H1 (cell line): ENCODE measurements around the gene ILF2. TPM values are rescaled to one million over a fixed set of nuclear protein-coding genes. Genes with fewer than 3 reads are reported as not detected.

Source experiments
- CTCF ChIA-PET: fragments of 300-600 bp; sonication (Branson Sonifier 250); formaldehyde crosslinking; loops from one replicate; lab custom pipeline; 2021; ENCODE audit not compliant: partially characterized antibody; lab: Charles Lee
- POLR2A ChIA-PET: fragments of 300-600 bp; sonication (Branson Sonifier 250); formaldehyde crosslinking; loops from one replicate; lab custom pipeline; 2021; ENCODE audit warnings: inconsistent platforms; ENCODE audit not compliant: partially characterized antibody; lab: Charles Lee
- DNase-seq, 2 experiments: peaks; one replicate each; pipeline versions ENCODE4 v3.0.0 to v3.0.0-alpha.2; 2010 to 2022; ENCODE audit warnings: low spot score in 2 of 2, low read depth in 1 of 2, mixed read lengths in 1 of 2
- FAIRE-seq: peaks from 2 replicates; lab custom pipeline; 2011; peaks lifted over from hg19 to GRCh38; lab: Jason Lieb, UNC
- H2AFZ ChIP-seq: 2 replicates; pipeline ENCODE4 v1.8.1; 2012; ENCODE audit warnings: low read length, inconsistent platforms
- H2AK5ac ChIP-seq: 2 replicates; pipeline ENCODE4 v1.6.1; 2013; ENCODE audit warnings: low read depth, low read length
- H2BK120ac ChIP-seq: replicated peaks from 2 replicates; pipeline ENCODE3; 2013; ENCODE audit warnings: low read depth, low read length, inconsistent platforms
- H2BK12ac ChIP-seq: 2 replicates; pipeline ENCODE4 v1.6.1; 2013; ENCODE audit warnings: low read depth, low read length
- H2BK15ac ChIP-seq: 2 replicates; pipeline ENCODE4 v1.6.1; 2013; ENCODE audit warnings: low read length
- H2BK20ac ChIP-seq: 2 replicates; pipeline ENCODE4 v1.6.1; 2013; ENCODE audit warnings: low read length
- H2BK5ac ChIP-seq: 2 replicates; pipeline ENCODE4 v1.6.1; 2013; ENCODE audit warnings: low read depth, low read length
- H3K14ac ChIP-seq: 2 replicates; pipeline ENCODE4 v1.6.1; 2013; ENCODE audit warnings: inconsistent platforms; ENCODE audit not compliant: insufficient read length
- H3K18ac ChIP-seq: 2 replicates; pipeline ENCODE4 v1.6.1; 2013; ENCODE audit warnings: low read length; ENCODE audit errors: extremely low read depth
- H3K23ac ChIP-seq: 2 replicates; pipeline ENCODE4 v1.6.1; 2013; ENCODE audit warnings: inconsistent platforms; ENCODE audit not compliant: insufficient read length
- H3K23me2 ChIP-seq: 2 replicates; pipeline ENCODE4 v1.6.1; 2013; ENCODE audit warnings: low read depth, low read length
- H3K27ac ChIP-seq: 2 replicates; pipeline ENCODE4 v1.6.1; 2011; ENCODE audit warnings: low read depth, low read length, inconsistent platforms
- H3K27me3 ChIP-seq, 4 experiments: replicated peaks in 1 of 4; 1 replicate in 1 of 4; 2 replicates in 3 of 4; pipeline versions ENCODE4 v1.6.1 to v1.8.1; 2011 to 2013; ENCODE audit warnings: low read length in 3 of 4, mild to moderate bottlenecking in 3 of 4, inconsistent platforms in 2 of 4, mixed read lengths in 2 of 4, moderate library complexity in 1 of 4; ENCODE audit not compliant: control insufficient read depth in 3 of 4, insufficient read depth in 3 of 4; ENCODE audit errors: extremely low read depth in 1 of 4
- H3K36me3 ChIP-seq, 4 experiments: 2 replicates each; pipeline versions ENCODE4 v1.6.1 to v1.8.1; 2011 to 2013; ENCODE audit warnings: mild to moderate bottlenecking in 4 of 4, low read length in 3 of 4, moderate library complexity in 2 of 4, control low read depth in 1 of 4, inconsistent platforms in 1 of 4; ENCODE audit not compliant: insufficient read depth in 4 of 4, control insufficient read depth in 2 of 4
- H3K4ac ChIP-seq: replicated peaks from 2 replicates; pipeline ENCODE3; 2013; ENCODE audit warnings: low read length, low read depth, mixed read lengths, inconsistent platforms; ENCODE audit not compliant: insufficient read length
- H3K4me1 ChIP-seq, 4 experiments: replicated peaks in 1 of 4; 1 replicate in 1 of 4; 2 replicates in 3 of 4; pipeline versions ENCODE4 v1.6.1 to v1.8.1; 2011 to 2013; ENCODE audit warnings: low read length in 3 of 4, inconsistent platforms in 2 of 4, mixed read lengths in 1 of 4; ENCODE audit not compliant: insufficient read depth in 4 of 4, control insufficient read depth in 3 of 4
- H3K4me2 ChIP-seq, 2 experiments: 2 replicates each; pipeline versions ENCODE4 v1.6.1 to v1.8.1; 2011 to 2013; ENCODE audit warnings: low read depth in 2 of 2, low read length in 2 of 2, control low read depth in 1 of 2, inconsistent platforms in 1 of 2, mild to moderate bottlenecking in 1 of 2; ENCODE audit not compliant: insufficient read depth in 1 of 2
- H3K4me3 ChIP-seq, 4 experiments: fragments of 200-600, 300-600 bp in 1 of 4; sonication (generic), shearing (Covaris generic), sonication (Bioruptor Twin) in 1 of 4; 2 replicates each; pipeline versions ENCODE4 v1.5.1 to v1.8.1; 2011 to 2016; ENCODE audit warnings: low read length in 4 of 4, low read depth in 3 of 4, control low read depth in 2 of 4, inconsistent platforms in 2 of 4, mild to moderate bottlenecking in 2 of 4, mixed read lengths in 1 of 4, moderate library complexity in 1 of 4; ENCODE audit not compliant: insufficient read depth in 2 of 4; ENCODE audit errors: extremely low read depth in 1 of 4
- H3K56ac ChIP-seq: replicated peaks from 2 replicates; pipeline ENCODE3; 2013; ENCODE audit warnings: low read depth, mild to moderate bottlenecking, mixed read lengths, low read length, inconsistent platforms; ENCODE audit not compliant: insufficient read length
- H3K79me1 ChIP-seq: 2 replicates; pipeline ENCODE4 v1.6.1; 2013; ENCODE audit warnings: low read depth, low read length, control low read depth
- H3K79me2 ChIP-seq, 2 experiments: 2 replicates each; pipeline versions ENCODE4 v1.6.1 to v1.8.1; 2012 to 2013; ENCODE audit warnings: low read length in 2 of 2, mild to moderate bottlenecking in 2 of 2, inconsistent platforms in 1 of 2; ENCODE audit not compliant: insufficient read depth in 2 of 2, control insufficient read depth in 1 of 2
- H3K9ac ChIP-seq, 4 experiments: replicated peaks in 1 of 4; 1 replicate in 1 of 4; 2 replicates in 3 of 4; pipeline versions ENCODE4 v1.6.1 to v1.8.1; 2011 to 2013; ENCODE audit warnings: low read depth in 3 of 4, low read length in 3 of 4, control low read depth in 2 of 4, mild to moderate bottlenecking in 2 of 4, moderate library complexity in 2 of 4, inconsistent platforms in 1 of 4; ENCODE audit errors: extremely low read depth in 1 of 4
- H3K9me3 ChIP-seq, 2 experiments: 2 replicates each; pipeline versions ENCODE4 v1.6.1 to v1.8.1; 2012 to 2013; ENCODE audit warnings: mild to moderate bottlenecking in 2 of 2, moderate library complexity in 2 of 2, control low read depth in 1 of 2, inconsistent platforms in 1 of 2, low read depth in 1 of 2, low read length in 1 of 2, mixed read lengths in 1 of 2; ENCODE audit not compliant: insufficient read depth in 2 of 2
- H4K20me1 ChIP-seq, 2 experiments: replicated peaks in 1 of 2; 2 replicates each; pipeline versions ENCODE3 to v1.8.1; 2011 to 2013; ENCODE audit warnings: inconsistent platforms in 2 of 2, low read length in 2 of 2, mild to moderate bottlenecking in 1 of 2; ENCODE audit not compliant: insufficient read depth in 2 of 2, control insufficient read depth in 1 of 2
- H4K5ac ChIP-seq: 2 replicates; pipeline ENCODE4 v1.6.1; 2013; ENCODE audit warnings: low read length, low read depth, mixed read lengths, inconsistent platforms; ENCODE audit not compliant: insufficient read length
- H4K8ac ChIP-seq: 2 replicates; pipeline ENCODE4 v1.8.0; 2013; ENCODE audit warnings: mild to moderate bottlenecking, moderate library complexity, low read length, inconsistent platforms; ENCODE audit not compliant: insufficient read depth; ENCODE audit errors: extremely low read depth
- H4K91ac ChIP-seq: replicated peaks from 2 replicates; pipeline ENCODE3; 2013; ENCODE audit warnings: low read length, mixed read lengths, inconsistent platforms; ENCODE audit not compliant: insufficient read length
- CBX8 ChIP-seq: fragments of 300-800, 300-1000 bp; sonication (generic); IDR thresholded peaks from 2 replicates; pipeline ENCODE4 v1.7.1; 2016; ENCODE audit warnings: low read depth, low read length, borderline replicate concordance
- CEBPB ChIP-seq: IDR thresholded peaks from 2 replicates; pipeline ENCODE4 v1.6.1; 2012; ENCODE audit warnings: low read depth, low read length
- FOSL1 ChIP-seq: IDR thresholded peaks from 2 replicates; pipeline ENCODE4 v1.6.1; 2011; ENCODE audit warnings: mild to moderate bottlenecking, low read depth, low read length, moderate library complexity; ENCODE audit not compliant: insufficient read depth
- SIX5 ChIP-seq: IDR thresholded peaks from 2 replicates; pipeline ENCODE4 v1.6.1; 2011; ENCODE audit warnings: mild to moderate bottlenecking, low read depth, low read length
- WGBS, 2 experiments: shearing (Covaris generic) in 1 of 2; methylation state at CpG; one replicate each; pipeline versions ENCODE4 v1.1.6 to v1.1.7; 2013 to 2015; ENCODE audit warnings: low lambda C conversion rate in 2 of 2, mixed read lengths in 2 of 2, inconsistent platforms in 1 of 2, low coverage in 1 of 2, missing lambda C conversion rate in 1 of 2; ENCODE audit not compliant: insufficient replicate concordance in 2 of 2, insufficient coverage in 1 of 2, insufficient read length in 1 of 2; ENCODE audit errors: extremely low coverage in 1 of 2, missing lambda C conversion rate in 1 of 2; 5-methylcytosine and 5-hydroxymethylcytosine counted together
- polyA plus RNA-seq, 7 experiments: library from polyadenylated mRNA; depleted of rRNA in 3 of 7; stranded (reverse) in 5 of 7; unstranded in 2 of 7; fragments of >200 nt in 5 of 7; fragments of 200-250 nt in 2 of 7; gene quantifications; 1 replicate in 5 of 7; 2 replicates in 1 of 7; 4 replicates in 1 of 7; pipeline versions ENCODE4 v1.2.1 to v1.2.3, GENCODE V29; 2011 to 2013; ENCODE audit warnings: missing spikeins in 2 of 7, mixed read lengths in 2 of 7
- total RNA-seq: library from RNA; stranded (reverse); fragmentation: NEBNext Ultra II Directional; extraction: Animal tissue kit (Norgen Biotek cat#: 25700); gene quantifications from 2 replicates; pipeline ENCODE4 v1.2.1, GENCODE V29; 2021

Gene ILF2
- total and polyA plus RNA-seq, 2 of the 8 experiments (the other 6 are each of a cell fraction or from before 2014, with no cell fraction given), result 389 to 474 TPM

DNA sequence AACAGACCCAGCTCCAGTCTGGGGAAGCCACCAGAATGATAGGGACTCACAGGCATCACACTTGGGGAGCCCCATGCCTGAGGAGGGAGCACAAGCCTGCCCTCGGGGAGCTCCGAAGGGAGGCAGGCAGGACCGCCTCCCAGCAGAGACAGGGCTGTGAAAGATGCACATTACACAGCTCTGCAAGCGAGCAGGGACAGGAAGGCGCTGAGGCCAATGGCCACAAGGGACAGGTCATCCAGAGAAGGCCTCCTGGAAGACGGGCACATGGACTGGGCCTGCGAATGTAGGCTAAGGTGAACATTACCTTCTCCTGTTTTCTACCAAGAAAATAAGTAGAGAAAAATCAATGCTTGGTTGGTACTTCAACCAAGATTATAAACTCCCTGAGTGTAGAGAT, 11.9 kb upstream of the ILF2 start:
- Histone ChIP-seq H3K27me3 (peaks cover 0 to 20% (median 9%) of the 10 kb centered on the region in 4 experiments; a peak in 5 of 7 replicates), H3K27ac (no peak overlapping the region)
- POLR2A ChIA-PET, result interaction anchor here (1.5 kb wide), 2 partner anchors 46 to 88 kb away, joined by 3 read pairs; no protein-coding TSS in a partner anchor
- no peak for FAIRE-seq
- TF ChIP-seq CBX8 (no peak), CEBPB (no peak), SIX5 (no peak), FOSL1 (no peak)
- TF ChIP-seq, all 59 proteins: peak for 0
- Histone ChIP-seq H4K5ac (no peak overlapping the region), H3K4ac (no peak overlapping the region), H3K18ac (no peak overlapping the region), H2AFZ (no peak overlapping the region), H3K4me2 (no peak overlapping the region), H4K20me1 (no peaks in the 10 kb centered on the region), H3K4me3 (no peak overlapping the region), H2BK15ac (no peak overlapping the region), H3K36me3 (peaks cover 0 to 5% (median 2%) of the 10 kb centered on the region in 4 experiments; a peak in 2 of 8 replicates), H2BK120ac (no peak overlapping the region), H4K8ac (no peak overlapping the region), H3K9ac (no peak overlapping the region), H2BK5ac (no peak overlapping the region), H3K79me1 (no peaks in the 10 kb centered on the region), H4K91ac (no peak overlapping the region), H3K56ac (no peak overlapping the region), H3K79me2 (no peaks in the 10 kb centered on the region), H3K9me3 (no peaks in the 10 kb centered on the region; a peak in 1 of 4 replicates), H2BK20ac (no peak overlapping the region), H3K14ac (no peak overlapping the region), H3K23me2 (peaks cover 26% of the 10 kb centered on the region), H2BK12ac (no peak overlapping the region), H3K23ac (no peak overlapping the region), H3K4me1 (peaks cover 3 to 7% (median 5%) of the 10 kb centered on the region in 4 experiments; a peak in 6 of 7 replicates), H2AK5ac (no peak overlapping the region)
- CTCF ChIA-PET, result interaction anchor here (0.9 to 14.0 kb wide), 2 partner anchors 70 to 90 kb away, joined by 3 to 190 read pairs; no protein-coding TSS in a partner anchor
- DNase-seq, result no peak
- 85% methylated on average over 7 of the region's 7 CpGs; no CpG with 5 or more reads in 1 of the 2 experiments for WGBS, 2 experiments
